ENCODE results near the gene RAPGEF6. TPM values are rescaled to one million over a fixed set of nuclear protein-coding genes. Genes with fewer than 3 reads are reported as not detected.

Gene RAPGEF6
- total RNA-seq, 2 donors from 2014 or later = 8.4 to 14.6 TPM

DNA sequence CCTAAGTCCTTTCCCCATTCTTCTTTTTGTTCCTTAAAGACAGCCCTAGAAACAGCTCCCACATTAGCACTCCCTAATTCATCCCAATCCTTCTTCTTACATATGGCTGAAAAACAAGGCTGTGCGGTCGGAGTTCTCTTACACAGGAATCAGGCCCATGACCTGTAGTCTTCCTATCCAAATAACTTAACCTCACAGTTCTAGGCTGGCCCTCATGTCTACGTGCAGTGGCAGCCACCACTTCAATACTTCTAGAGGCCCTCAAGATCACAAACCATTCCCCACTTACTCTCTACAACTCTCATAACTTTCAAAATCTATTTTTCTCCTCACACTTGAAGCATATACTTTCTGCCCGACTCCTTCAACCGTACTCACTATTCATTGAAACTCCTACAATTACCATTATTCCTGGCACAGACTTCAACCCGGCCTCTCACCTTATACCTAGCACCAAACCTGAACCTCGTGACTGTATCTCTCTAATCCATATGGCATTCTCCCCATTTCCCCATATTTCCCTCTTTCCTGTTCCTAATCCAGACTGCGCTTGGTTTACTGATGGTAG, 59.3 kb downstream of the RAPGEF6 start:
- intact Hi-C loops (cut with DNase I) = no loop called here
- DNase-seq (no peak), ATAC-seq (no peak)

DNA sequence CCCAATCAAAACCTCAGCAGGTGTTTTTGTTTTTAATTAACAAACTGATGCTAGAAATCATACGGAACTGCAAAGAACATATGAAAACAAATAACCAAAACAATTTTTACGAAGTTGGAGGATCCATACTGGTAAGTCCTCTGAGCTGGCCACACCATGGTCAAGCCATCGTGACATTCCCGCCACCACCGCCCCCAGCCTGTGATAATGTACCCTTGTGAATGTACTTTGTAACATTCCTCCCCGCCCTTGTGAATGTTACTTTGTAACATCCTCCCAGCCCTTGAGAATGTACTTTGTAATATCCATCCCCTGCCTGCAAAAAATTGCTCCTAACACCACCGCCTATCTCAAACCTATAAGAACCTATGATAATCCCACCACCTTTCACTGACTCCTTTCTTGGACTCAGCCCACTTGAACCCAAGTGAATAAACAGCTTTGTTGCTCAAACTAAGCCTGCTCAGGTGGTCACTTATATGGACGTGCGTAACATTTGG, 63.3 kb downstream of the RAPGEF6 start:
- no peak for DNase-seq
- intact Hi-C loops (cut with DNase I) = no loop called here
- ATAC-seq = no peak

DNA sequence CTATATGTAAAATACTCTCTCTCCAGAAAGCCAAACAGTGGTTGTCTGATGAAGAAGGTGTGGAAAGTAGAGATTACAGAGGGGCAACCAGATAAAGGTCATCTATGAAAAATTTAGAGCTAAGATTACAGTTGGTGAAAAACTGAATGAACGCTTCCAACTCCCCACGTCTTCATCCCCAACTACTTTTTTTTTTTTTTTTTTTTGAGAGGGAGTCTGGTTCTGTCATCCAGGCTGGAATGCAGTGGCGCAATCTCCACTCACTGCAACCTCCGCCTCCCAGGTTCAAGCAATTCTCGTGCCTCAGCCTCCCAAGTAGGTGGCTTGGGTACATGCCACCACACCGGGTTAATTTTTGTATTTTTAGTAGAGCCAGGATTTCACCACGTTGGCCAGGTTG, 64.3 kb downstream of the RAPGEF6 start:
- intact Hi-C loops (cut with DNase I) = no loop called here
- peak in 1 of 2 donors; percentile 32 for ATAC-seq
- no peak for DNase-seq

DNA sequence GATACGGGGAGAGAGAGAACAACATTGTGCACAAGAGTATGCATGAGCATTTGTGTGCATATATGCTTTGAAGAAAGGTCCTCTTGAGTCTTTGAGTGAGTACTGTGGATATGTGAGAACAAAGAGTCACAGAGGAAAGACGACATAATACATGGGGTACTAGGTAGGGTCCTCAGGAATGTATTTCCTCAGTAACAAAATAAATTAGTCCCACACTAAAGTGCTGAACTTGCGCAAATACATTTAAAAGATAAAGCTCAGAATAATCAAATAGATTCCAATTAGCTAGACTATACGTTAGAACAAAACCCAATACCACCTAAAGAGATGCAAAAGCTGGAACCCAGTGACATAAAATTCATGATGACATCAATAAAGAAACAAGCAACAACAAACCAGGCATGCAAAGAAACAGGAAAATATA, 70.8 kb downstream of the RAPGEF6 start:
- no peak for ATAC-seq
- intact Hi-C loops (cut with DNase I) = no loop called here
- no peak for DNase-seq

DNA sequence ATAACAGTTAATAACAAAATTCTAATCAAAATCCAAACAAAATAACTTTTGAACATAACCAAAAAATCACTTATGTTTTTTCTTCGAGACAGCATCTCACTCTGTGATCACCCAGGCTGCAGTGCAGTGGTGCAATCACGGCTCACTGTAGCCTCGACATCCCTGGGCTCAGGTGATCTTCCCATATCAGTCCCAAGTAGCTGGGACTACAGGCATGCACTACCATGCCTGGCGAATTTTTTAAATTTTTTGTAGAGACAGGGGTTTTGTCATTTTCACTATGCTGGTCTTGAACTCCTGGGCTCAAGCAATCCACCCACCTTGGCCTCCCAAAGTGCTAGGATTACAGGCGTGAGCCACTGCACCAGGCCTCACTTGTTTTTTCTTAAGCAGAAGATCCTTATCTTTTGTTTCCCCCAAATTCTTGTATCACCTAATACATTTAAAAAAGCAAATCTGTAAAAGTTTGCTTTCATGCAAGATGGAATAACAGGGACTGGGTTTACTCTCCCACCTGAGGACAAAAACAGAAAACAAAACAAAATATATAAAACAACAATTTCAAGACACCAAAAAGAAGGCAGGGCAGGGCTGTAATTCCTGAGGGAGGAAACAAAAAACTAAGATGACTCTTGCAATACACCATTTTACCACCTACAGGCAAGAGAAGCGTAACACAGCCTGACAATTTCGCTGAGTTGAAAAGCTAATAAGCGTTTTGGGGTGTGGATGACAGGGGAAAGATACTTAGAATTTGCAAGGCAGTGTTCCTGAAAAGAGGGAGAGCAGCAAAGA, 71.4 kb downstream of the RAPGEF6 start:
- ATAC-seq = no peak
- no peak for DNase-seq
- intact Hi-C loops (cut with DNase I) = no loop called here

DNA sequence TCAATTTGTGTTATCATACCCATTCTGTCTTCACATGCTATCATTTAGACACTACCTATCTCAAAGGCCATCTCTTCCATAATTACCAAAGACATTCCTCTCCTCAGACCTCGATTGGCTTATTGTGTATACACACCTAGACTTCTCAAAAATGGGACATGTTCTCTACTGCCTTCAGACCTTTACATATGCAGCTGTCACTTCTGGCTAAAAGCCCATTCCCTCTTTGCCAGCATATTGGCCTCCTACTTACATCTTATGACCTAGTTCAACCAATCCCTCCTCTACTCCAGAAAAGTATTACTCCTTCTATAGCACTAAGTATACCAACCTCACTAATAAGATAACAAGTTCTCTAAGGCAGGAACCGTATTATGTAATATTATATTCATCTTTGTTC, 84.4 kb downstream of the RAPGEF6 start:
- DNase-seq = no peak
- ATAC-seq = no peak
- intact Hi-C loops (cut with DNase I) = no loop called here

DNA sequence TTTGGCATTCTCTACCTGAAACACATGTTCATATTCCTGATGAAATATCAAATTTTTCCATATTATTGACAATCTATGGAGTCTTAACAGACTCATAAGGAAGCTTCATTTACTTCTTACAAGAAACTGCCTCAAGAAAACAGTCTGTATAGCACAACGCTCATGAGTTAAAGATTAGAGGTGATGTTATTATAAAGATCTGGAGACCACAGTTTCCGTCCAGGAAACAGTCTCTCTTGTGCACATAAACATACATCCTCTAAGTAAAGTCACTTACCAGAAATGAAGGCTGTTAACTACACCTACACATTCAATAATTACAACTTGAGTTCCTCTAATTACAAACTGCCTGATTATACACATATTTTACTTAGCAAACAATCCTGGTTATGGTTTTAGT, 86.9 kb downstream of the RAPGEF6 start:
- ATAC-seq (no peak), DNase-seq (no peak)
- intact Hi-C loops (cut with DNase I) = no loop called here

DNA sequence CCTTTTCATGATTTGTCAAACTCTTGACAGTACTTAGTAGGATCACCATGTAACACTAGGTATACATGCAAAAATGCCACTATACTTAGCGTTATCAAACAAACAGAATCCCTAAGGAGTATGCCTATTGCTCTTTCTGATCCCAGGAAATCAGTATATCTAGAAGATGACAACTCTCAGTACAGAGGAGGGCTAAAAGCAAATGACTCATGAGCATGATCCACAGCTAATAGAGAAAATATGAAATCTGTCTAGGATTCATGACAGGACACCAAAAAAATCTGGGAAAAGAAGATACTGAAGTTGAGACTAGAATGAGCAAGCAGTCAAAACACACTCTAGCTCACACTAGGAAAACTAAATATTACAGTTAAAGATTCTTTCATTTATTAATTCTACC, 89.2 kb downstream of the RAPGEF6 start:
- intact Hi-C loops (cut with DNase I) = no loop called here
- DNase-seq = no peak
- ATAC-seq = peak in 1 of 2 donors; percentile 41

DNA sequence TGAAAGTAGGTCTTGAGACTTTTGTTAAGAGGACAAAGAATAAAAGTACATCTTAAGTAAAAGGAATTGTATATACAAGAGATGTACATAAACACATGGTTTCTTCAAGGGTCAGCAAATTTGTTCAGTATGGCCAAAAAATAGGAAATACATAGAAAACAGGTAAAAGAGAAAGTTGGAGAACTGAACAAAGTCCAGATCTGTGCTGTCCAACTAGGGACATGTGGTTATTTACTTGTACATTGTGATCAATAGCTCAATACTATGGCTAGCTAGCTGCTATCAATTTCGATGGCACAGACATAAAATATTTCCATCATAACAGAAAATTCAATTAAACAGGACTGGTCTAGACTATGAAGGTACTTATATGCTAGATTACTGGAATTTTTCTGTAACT, 92.3 kb downstream of the RAPGEF6 start:
- DNase-seq (no peak), ATAC-seq (no peak)
- intact Hi-C loops (cut with DNase I) = no loop called here

DNA sequence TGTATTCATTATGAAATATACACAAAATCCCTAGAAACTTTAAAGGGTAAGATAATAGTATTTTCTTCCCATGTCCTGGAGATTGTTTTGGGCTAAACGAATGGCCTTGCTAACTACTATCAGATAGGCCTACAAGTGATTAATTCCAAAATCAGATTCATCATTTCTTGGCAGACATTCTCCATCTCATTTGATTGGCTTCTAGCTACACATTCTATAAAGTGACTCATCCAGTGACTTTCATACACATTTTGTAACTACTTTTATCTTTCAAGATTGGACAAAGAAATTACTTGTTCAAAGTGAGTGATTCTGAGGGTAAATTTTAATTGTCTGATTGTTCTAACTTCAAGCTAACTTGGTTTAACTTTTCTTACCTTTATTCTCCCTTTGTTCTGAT, 93.3 kb downstream of the RAPGEF6 start:
- no peak for ATAC-seq
- intact Hi-C loops (cut with DNase I) = no loop called here
- no peak for DNase-seq

DNA sequence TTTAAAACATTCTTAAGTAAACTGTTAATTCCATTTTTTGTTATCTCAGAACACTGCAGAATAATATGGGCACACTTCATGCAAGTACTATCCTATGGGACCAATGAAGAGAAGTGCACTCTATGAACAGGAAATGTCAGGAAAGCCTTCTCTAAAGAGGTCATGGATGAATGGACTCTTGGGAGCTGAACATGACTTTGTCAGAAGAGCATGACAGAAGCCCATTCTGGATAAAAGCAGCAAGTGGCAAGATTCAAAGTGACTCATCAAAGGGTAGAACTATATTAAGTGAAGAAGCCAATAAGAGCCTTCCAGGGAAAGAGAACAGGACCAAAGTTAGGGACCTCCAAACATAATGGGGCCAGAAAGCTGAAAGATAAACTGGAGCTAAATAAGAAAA, 94.0 kb downstream of the RAPGEF6 start:
- ATAC-seq (no peak), DNase-seq (no peak)
- intact Hi-C loops (cut with DNase I) = no loop called here

DNA sequence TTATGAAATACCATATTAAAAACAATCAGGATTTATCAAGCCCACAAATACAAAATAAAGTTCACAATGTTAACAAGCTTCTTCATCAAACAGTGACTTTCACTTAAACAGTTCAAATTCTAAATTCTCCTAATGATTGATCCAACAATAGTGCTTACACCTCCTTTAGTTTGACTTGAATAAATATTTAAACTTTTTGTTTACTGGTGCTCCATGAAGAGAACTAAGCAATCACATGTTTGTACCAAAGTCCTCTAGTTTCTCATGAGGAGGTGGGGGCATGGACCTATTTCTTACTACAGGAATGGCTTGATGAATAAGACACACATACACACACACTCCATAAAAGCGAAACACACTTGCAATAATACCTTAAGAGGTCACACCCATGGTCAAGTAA, 95.8 kb downstream of the RAPGEF6 start:
- ATAC-seq = no peak
- intact Hi-C loops (cut with DNase I) = no loop called here
- DNase-seq = no peak

DNA sequence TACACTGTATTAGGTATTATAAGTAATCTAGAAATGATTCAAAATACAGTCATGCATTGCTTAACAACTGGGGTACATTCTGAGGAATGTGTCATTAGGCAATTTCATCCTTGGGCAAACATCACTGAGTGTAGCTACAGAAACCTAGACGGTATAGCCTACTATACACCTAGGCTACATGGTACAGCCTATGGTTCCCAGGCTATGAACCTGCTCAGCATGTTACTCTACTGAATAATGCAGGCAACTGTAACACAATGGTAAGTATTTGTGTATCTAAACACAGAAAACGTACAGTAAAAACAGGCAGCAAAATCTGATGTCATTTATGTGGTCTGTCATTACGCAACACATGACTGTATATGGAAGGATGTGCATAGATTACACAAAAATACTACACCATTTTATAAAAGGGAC, 96.8 kb downstream of the RAPGEF6 start:
- intact Hi-C loops (cut with DNase I) = no loop called here
- no peak for DNase-seq
- ATAC-seq = no peak

DNA sequence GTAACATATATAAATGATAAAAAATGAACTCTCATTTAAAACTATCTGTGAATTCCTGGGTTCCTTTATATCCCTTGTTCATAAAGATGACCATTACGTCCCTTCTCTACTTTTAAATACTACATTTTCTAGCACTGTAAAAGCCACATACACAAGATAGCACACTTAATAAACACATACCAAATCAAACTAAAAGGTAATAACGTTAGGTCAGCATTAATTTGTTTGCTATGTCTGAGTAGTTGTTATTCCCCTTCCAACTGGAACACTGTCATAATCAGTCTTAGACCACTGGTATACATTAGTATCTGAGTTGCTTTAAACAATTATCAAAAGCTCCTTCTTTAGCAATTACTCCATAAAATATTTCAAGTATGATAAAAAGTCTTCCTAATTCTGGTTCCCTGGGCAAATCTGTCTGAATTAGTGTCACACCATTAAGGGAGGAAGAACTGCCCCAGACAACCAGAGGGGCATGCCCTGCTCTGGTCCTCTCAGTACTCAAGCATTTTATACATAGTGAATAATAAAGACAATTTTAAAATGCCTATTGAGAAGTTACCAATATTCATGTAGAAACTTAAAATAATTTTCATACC, 98.1 kb downstream of the RAPGEF6 start:
- ATAC-seq (no peak), DNase-seq (no peak)
- intact Hi-C loops (cut with DNase I) = no loop called here

DNA sequence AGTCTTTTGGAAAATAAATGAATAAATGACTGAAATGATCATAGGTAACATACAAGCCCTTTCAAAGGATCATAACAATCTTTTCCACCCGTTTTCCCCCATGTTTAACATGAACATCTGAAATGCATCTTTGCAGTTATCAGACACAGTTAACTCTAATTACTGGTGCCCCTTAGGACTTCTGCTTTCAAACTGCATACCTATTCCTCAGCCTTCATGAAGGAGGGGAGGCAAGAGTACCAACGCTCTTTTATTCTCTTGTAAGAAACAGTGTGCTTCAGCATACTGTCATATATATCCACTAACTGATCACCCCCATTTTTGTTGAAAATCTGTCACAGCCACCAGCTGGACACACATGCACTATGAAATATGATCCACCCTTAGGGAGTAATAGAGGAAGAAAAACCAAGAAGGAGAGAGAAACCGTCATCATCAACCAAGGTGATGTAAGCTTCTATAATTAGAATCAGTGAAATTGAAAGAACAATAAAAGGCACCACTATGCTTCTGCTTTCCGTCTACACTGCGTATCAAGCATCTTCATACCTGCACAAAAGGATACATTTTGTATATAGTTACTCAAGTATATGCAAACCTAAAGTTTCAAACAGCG, 98.7 kb downstream of the RAPGEF6 start:
- peak; percentile 57 to 67 for ATAC-seq

DNA sequence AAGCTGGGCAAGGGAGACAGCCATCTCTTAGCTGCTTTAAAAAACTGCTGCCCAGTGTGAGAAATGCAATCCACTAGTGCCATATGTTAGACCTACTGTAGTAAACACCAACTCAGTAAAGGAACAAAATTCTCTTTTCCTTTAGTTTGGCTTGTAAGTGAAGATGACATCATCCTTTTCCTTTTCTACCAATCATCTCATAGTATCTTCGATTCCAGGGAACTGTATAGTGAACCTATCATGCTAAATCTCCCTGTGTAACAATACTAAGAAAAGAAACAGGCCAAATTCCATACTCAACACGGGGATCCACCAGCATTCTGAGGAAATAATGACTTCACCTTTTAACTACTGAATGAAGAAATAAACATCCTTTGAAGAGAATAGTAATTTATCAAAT, 100.1 kb downstream of the RAPGEF6 start:
- intact Hi-C loops (cut with DNase I) = no loop called here
- DNase-seq (no peak), ATAC-seq (no peak)

More for the DNA sequence above, 98.7 kb downstream of the RAPGEF6 start:
- intact Hi-C loops (cut with DNase I) = no loop called here
- DNase-seq = no peak

DNA sequence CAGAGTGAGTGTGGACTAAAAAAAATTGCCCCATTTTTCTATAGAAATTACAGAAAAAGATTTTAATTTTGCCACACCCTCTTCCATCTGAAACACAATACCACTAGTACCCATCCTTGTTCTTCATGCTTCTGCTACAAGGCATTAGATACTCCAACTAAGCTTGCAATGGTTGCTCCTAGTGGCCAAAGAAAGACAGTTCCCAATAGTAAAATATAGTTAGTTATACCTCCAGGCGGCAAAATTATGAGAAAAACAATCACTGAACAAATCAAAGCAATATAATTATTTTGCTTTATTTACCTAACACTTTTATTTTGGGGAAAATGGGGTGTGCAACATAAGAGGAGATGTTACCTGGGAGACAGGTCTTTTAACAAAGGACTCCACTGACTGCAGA, 101.2 kb downstream of the RAPGEF6 start:
- intact Hi-C loops (cut with DNase I) = no loop called here
- ATAC-seq (no peak), DNase-seq (no peak)

DNA sequence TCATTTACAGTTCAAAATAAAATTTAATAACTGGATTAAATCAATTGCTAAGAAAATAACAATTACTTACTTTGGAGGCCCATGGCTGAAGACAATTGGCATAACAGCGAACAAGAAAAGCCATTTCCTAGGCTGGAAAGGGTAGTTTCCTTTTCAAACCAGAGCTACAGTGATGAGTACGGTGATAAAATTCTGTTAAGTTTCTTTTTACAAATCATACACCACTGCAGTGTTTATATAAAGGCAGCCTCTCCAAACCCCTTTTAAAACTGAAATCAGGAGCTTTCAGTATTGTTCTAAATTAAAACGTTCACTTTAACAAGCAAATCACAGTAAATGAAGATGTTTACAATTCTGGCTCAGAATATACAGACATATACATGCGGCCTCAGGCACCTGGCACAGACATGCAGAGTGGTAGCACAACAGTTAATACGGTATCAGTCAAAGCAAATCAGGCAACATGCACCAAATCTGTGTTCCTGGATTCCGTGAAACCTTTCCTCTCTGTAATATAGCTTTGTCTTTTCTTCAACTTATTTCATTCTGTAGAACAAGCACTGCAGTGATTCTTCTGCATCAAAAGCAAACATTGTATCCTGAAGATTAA, 102.9 kb downstream of the RAPGEF6 start:
- no peak for ATAC-seq

DNA sequence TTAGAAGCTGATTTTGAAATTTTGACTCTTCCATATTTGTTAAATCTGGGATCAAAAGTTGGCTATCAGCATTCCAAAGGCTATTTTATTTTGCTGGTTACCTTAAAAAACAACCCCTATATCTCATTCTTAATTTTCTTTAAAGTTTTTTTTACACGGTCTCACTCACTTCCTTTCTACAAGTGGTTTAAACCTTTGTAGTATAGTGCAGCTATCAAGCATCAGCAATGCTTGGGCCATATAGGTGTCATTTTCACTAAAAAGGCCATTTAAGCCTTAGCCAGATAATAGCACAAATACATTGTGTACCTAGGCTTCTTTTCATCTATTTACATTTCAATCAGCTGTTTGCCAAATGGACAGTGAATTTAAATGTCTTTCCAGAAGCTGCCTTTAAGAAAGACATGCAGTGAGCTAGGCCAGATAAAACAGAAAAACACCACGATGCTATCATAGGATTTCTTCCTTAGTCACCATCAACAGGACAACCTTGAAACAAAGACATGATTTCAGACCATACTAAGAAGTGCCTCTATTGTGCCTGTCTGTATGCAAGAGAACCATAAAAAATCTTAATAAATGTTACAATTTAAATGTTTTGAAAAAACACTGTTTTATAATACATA, 104.2 kb downstream of the RAPGEF6 start:
- ATAC-seq (no peak), DNase-seq (no peak)
- intact Hi-C loops (cut with DNase I) = no loop called here

More for the DNA sequence above, 102.9 kb downstream of the RAPGEF6 start:
- no peak for DNase-seq
- intact Hi-C loops (cut with DNase I) = no loop called here
